Natural killer cell (primary cell): ENCODE results near the gene EXOC6B. TPM values are rescaled to one million over a fixed set of nuclear protein-coding genes. Genes with fewer than 3 reads are reported as not detected.

Experiments
- ATAC-seq, 3 donors: fragments of 150-1000 bp in 2 of 3; fragments of 200-7000 bp in 1 of 3; cut with Tn5 transposase; 1 replicate in 1 of 3; 2 replicates in 2 of 3; pipeline ENCODE4 v1.10.0; 2021; ENCODE audit warnings: mild to moderate bottlenecking in 2 of 3, moderate library complexity in 2 of 3
- DNase-seq, 2 donors: peaks; one replicate each; pipeline versions ENCODE4 v3.0.0 to v3.0.0-alpha.2; 2013 to 2021; ENCODE audit warnings: mixed read lengths in 1 of 2
- H3K27ac ChIP-seq: one replicate; pipeline ENCODE4 v1.5.1; 2013; ENCODE audit warnings: mild to moderate bottlenecking, low read length
- H3K27me3 ChIP-seq: one replicate; pipeline ENCODE4 v1.6.1; 2013; ENCODE audit warnings: low read length; ENCODE audit not compliant: control insufficient read depth, insufficient read depth
- H3K36me3 ChIP-seq: one replicate; pipeline ENCODE4 v1.6.1; 2013; ENCODE audit warnings: low read length; ENCODE audit not compliant: control insufficient read depth, insufficient read depth
- H3K4me1 ChIP-seq: one replicate; pipeline ENCODE4 v1.6.1; 2013; ENCODE audit warnings: low read length; ENCODE audit not compliant: control insufficient read depth, insufficient read depth
- H3K4me3 ChIP-seq: one replicate; pipeline ENCODE4 v1.5.1; 2013; ENCODE audit warnings: low read length
- H3K9me3 ChIP-seq: one replicate; pipeline ENCODE4 v1.6.1; 2013; ENCODE audit warnings: low read length; ENCODE audit not compliant: control insufficient read depth, insufficient read depth
- H3K27ac Mint-ChIP-seq, 2 donors: one replicate each; pipeline ENCODE4 v1.8.0; 2022; ENCODE audit warnings: mild to moderate bottlenecking in 2 of 2, mixed read lengths in 2 of 2, moderate library complexity in 1 of 2
- H3K27me3 Mint-ChIP-seq, 2 donors: one replicate each; pipeline ENCODE4 v1.8.0; 2022; ENCODE audit warnings: low read depth in 2 of 2, mixed read lengths in 2 of 2
- H3K36me3 Mint-ChIP-seq: one replicate; pipeline ENCODE4 v1.8.0; 2022; ENCODE audit warnings: mixed read lengths
- H3K4me1 Mint-ChIP-seq, 2 donors: one replicate each; pipeline ENCODE4 v1.8.0; 2022; ENCODE audit warnings: mixed read lengths in 2 of 2
- H3K4me3 Mint-ChIP-seq: one replicate; pipeline ENCODE4 v1.8.0; 2022; ENCODE audit warnings: mild to moderate bottlenecking, moderate library complexity, mixed read lengths
- H3K9me3 Mint-ChIP-seq, 2 donors: one replicate each; pipeline ENCODE4 v1.8.0; 2022; ENCODE audit warnings: mixed read lengths in 2 of 2
- CTCF ChIP-seq: fragments of 200-600 bp; IDR thresholded peaks from one replicate; pipeline ENCODE4 v1.8.0; 2022; ENCODE audit warnings: antibody characterized with exemption
- WGBS: methylation state at CpG from one replicate; pipeline ENCODE4 v1.1.7; 2013; ENCODE audit warnings: missing lambda C conversion rate; ENCODE audit not compliant: insufficient coverage; 5-methylcytosine and 5-hydroxymethylcytosine counted together
- intact Hi-C: fragments of 100-400 bp; cut with micrococcal nuclease; formaldehyde crosslinking; loops from one replicate; pipeline ENCODE4 v1.14.2; 2022
- total RNA-seq, 4 donors: library from RNA; stranded (reverse); fragments of 120-200 nt in 1 of 4; gene quantifications; one replicate each; pipeline versions ENCODE4 v1.2.3 to v1.2.4, GENCODE V29; 2013 to 2022

EXOC6B gene
- 10 to 100 TPM; 16.6 to 17.2 (median 17.1) TPM for total RNA-seq
- 13.0 TPM for total RNA-seq (2013)

GRCh38 chr2:72825257-72826155 lies at the start of gene EXOC6B:
TSS of gene EXOC6B (minus strand) at chr2:72826033.
- Histone ChIP-seq H3K4me1 (peaks cover 17% of the 10 kb centered on the region), H3K36me3 (no peaks in the 10 kb centered on the region), H3K9me3 (no peaks in the 10 kb centered on the region), H3K27ac (peak within 1 kb of the TSS; percentile 56), H3K4me3 (peak within 1 kb of the TSS; percentile 94), H3K27me3 (no peaks in the 10 kb centered on the region)
- peak within 1 kb of the TSS; percentile 97 for H3K4me3 Mint-ChIP-seq
- H3K27me3 Mint-ChIP-seq = peaks cover 0 to 8% of the 10 kb centered on the region in 2 donors
- TF ChIP-seq CTCF = no peak
- intact Hi-C loops = no loop called here
- 2% methylated on average over 71 of the region's 71 CpGs for WGBS
- H3K4me1 Mint-ChIP-seq = peaks cover 30 to 33% of the 10 kb centered on the region in 2 donors
- peak; percentile 71 to 90 for DNase-seq
- H3K9me3 Mint-ChIP-seq = no peaks in the 10 kb centered on the region
- peak; percentile 87 to 93 (median 91) for ATAC-seq
- H3K36me3 Mint-ChIP-seq = no peaks in the 10 kb centered on the region
- H3K27ac Mint-ChIP-seq = peak within 1 kb of the TSS; percentile 78 to 96

GRCh38 chr2:72871880-72872279 lies 46.0 kb upstream of the EXOC6B start:
- no peak overlapping the region for H3K27ac Mint-ChIP-seq
- no peak overlapping the region for H3K4me3 Mint-ChIP-seq
- DNase-seq (no peak), ATAC-seq (no peak)
- H3K27me3 Mint-ChIP-seq = peaks cover 29 to 65% of the 10 kb centered on the region in 2 donors
- no peaks in the 10 kb centered on the region for H3K36me3 Mint-ChIP-seq
- no peaks in the 10 kb centered on the region for H3K4me1 ChIP-seq
- no peaks in the 10 kb centered on the region for H3K9me3 ChIP-seq
- no peaks in the 10 kb centered on the region for H3K9me3 Mint-ChIP-seq
- H3K4me1 Mint-ChIP-seq = no peaks in the 10 kb centered on the region
- no peak overlapping the region for H3K27ac ChIP-seq
- intact Hi-C loops = no loop called here
- no peaks in the 10 kb centered on the region for H3K36me3 ChIP-seq
- H3K4me3 ChIP-seq = no peak overlapping the region
- TF ChIP-seq CTCF = no peak
- H3K27me3 ChIP-seq = peaks cover 13% of the 10 kb centered on the region

GRCh38 chr2:72871060-72871459 lies 45.2 kb upstream of the EXOC6B start:
- H3K4me3 Mint-ChIP-seq = no peak overlapping the region
- Histone ChIP-seq H3K9me3 (no peaks in the 10 kb centered on the region), H3K4me1 (no peaks in the 10 kb centered on the region), H3K4me3 (no peak overlapping the region), H3K27ac (no peak overlapping the region), H3K27me3 (peaks cover 15% of the 10 kb centered on the region), H3K36me3 (no peaks in the 10 kb centered on the region)
- H3K27ac Mint-ChIP-seq = no peak overlapping the region
- no peaks in the 10 kb centered on the region for H3K9me3 Mint-ChIP-seq
- ATAC-seq = no peak
- no peak for TF ChIP-seq CTCF
- DNase-seq = no peak
- H3K4me1 Mint-ChIP-seq = no peaks in the 10 kb centered on the region
- intact Hi-C loops = no loop called here
- WGBS = no CpG with 5 or more reads among the region's 1 CpG
- peaks cover 28 to 68% of the 10 kb centered on the region in 2 donors for H3K27me3 Mint-ChIP-seq
- H3K36me3 Mint-ChIP-seq = no peaks in the 10 kb centered on the region
